ENCODE results near the gene ALCAM. TPM values are rescaled to one million over a fixed set of nuclear protein-coding genes. Genes with fewer than 3 reads are reported as not detected.

ALCAM gene
- total RNA-seq = 1 to 10 TPM; 6.3 to 7.2 TPM

GRCh38 chr3:105366326-105367062, at the start of gene ALCAM:
ALCAM (plus strand) TSS chr3:105366909.

Data from activated naive CD4-positive, alpha-beta T cell treated with anti-CD3 and anti-CD28 coated beads, Interleukin-2, amount 10 ng/mL, durations not matched to agents 5 hours and 36 hours (primary cell).